Measurements from ENCODE around the gene BOC.

The BOC gene

DNA sequence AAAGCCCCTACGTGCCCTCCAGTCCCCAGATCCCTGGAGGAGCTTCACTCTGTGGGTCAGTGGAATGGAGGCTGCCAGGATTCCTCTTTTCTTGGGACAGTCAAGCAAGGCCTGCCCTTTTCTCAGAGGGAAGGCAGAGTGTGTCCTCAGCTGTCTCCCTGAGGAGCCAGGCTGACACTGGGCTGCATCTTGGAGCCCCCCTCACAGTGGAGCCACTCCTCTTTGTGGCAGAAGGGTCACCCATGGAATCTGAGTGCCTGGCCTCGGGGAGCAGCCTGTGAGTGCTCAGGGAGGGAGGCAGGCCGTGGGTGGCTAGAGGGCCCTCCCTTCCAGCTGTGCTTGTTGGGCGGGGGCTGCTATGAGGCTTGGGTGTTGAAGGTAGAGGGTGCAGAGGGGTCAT lies 41.2 kb downstream of the BOC start:
- DNase-seq (ENCODE audit: low read depth), result no peak

DNA sequence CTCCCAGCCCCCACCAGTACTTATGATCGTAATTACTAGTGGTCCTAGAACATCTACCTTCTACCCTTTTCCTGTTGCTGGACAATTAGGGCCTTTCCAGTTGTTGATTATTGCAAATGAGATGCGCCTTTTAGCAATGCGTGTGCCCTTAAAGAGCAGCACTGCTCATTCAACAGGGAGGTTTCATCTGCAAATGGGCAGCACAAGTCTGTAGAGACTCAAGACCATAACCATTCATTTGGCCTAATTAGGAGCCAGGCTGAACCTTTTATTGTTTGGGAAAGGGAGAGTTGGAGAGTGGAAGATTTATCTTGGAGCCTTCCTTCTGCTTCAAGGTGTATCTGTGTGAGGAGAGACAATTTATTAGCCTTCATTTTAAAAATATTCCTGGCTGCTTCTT lies 42.3 kb downstream of the BOC start:
- DNase-seq (ENCODE audit: low read depth), result no peak

GRCh38 chr3:113254171-113254947 lies 43.0 kb downstream of the BOC start:
- DNase-seq (ENCODE audit: low read depth), result no peak

GRCh38 chr3:113255100-113255853 lies 43.9 kb downstream of the BOC start:
- no peak for DNase-seq (ENCODE audit: low read depth)

GRCh38 chr3:113255854-113256615 lies 44.7 kb downstream of the BOC start:
- no peak for DNase-seq (ENCODE audit: low read depth)

- DNase-seq (ENCODE audit: low read depth), result no peak
Measured at GRCh38 chr3:113258361-113258760, 47.0 kb downstream of the BOC start.

DNA sequence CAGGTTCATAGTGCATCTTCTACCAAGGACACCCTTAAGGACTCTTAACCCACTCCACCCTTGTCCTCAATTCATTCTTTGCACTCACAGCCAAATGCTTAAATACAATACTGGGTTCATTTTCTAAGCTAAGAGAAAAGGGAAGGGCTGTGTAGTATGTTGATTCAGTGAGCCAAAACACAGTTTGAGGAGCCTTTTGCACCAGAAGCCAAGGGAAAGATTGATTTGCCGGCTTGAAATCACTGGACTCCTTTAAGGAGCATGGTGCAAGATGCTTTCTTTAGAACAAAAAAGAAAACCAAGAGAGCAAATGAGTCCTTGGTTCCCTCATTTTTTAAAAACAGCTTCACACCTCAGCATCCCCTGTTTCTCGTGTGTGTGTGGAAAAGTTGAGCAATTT lies 47.8 kb downstream of the BOC start:
- no peak for DNase-seq (ENCODE audit: low read depth)

GRCh38 chr3:113261063-113261625 lies 49.8 kb downstream of the BOC start:
- DNase-seq (ENCODE audit: low read depth), result no peak

DNA sequence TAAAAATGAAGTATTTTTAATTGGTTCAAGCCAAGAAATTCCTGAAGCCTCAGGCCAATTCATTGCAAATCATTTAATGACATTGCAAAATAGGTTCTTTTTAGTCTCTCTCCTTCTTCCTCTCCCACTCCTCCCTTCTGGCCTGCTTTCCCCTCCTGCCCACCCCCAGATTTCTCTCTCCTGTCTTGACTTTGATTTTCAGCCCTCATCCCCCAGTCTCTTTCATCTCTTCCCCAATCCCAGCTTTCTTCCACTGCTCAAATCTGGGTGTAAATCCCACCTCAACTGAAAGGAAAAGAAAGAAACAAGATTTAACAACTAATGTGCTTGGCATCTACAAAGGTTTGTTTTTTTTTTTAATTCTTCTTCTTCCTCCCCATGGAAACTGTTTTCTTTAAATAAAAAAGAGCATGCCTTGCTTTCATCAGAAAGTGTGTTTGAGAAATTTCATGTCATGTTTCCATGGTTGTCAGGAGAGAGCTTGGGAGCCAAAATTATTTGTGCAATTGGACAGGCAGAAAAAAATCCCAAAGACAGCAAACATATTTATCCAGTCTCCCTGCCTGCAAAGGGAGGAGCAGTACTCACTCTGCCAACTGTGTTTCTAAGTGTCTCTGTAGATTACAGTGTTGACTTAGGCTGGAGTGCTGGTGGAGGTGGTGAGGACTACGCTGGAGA lies 50.4 kb downstream of the BOC start:
- DNase-seq (ENCODE audit: low read depth), result no peak

GRCh38 chr3:113262304-113262665 lies 50.9 kb downstream of the BOC start:
- no peak for DNase-seq (ENCODE audit: low read depth)

- DNase-seq (ENCODE audit: low read depth), result no peak
Measured at GRCh38 chr3:113263020-113263419, 51.7 kb downstream of the BOC start.

- no peak for DNase-seq (ENCODE audit: low read depth)
Measured at GRCh38 chr3:113263778-113264177, 52.4 kb downstream of the BOC start.

GRCh38 chr3:113264283-113265131 lies 53.1 kb downstream of the BOC start:
- DNase-seq (ENCODE audit: low read depth), result no peak

- DNase-seq (ENCODE audit: low read depth), result no peak
Measured at GRCh38 chr3:113265231-113265630, 53.9 kb downstream of the BOC start.

- no peak for DNase-seq (ENCODE audit: low read depth)
Measured at GRCh38 chr3:113266738-113267137, 55.4 kb downstream of the BOC start.

- no peak for DNase-seq (ENCODE audit: low read depth)
Measured at GRCh38 chr3:113268311-113268710, 57.0 kb downstream of the BOC start.

DNA sequence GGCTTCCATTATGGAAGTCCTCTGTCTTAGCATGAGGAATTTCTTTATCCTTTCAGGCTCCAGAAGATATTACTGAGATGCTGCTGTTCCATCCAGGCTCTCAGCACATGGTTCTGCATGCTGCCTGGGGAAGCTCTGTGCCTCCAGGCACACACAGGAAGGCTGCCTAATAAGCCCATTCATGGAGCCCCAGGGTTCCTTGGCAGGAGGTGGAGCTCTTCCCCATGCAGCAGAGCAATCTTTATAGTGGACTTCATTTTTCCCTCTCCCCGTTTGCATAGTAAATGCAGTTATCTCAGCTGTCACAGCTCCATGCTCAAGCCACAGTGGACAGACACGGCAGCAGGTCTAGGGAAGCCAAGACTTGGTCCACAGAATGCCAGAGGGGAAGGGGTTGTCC lies 57.6 kb downstream of the BOC start:
- DNase-seq (ENCODE audit: low read depth), result no peak

DNA sequence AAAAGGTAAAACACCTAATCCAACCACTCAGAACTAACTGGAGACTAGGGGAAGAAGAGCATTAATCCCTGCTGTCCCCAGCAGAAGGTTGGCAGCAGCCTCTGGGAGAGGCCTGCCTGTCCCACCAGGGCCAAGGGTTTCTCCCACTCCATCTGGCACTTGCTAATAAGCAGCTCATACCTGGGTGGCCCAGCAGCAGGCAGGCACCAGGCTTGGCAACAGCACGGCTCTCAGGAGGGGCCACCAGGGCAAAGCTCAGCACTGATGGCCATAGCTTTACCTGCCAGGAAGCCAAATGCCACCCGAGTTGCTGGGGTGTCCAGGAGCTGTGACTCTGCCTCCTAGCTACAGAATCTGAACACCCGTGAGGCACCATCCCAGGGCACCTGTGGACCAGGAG lies 58.3 kb downstream of the BOC start:
- DNase-seq (ENCODE audit: low read depth), result no peak

GRCh38 chr3:113270068-113270467 lies 58.7 kb downstream of the BOC start:
- DNase-seq (ENCODE audit: low read depth), result no peak

DNA sequence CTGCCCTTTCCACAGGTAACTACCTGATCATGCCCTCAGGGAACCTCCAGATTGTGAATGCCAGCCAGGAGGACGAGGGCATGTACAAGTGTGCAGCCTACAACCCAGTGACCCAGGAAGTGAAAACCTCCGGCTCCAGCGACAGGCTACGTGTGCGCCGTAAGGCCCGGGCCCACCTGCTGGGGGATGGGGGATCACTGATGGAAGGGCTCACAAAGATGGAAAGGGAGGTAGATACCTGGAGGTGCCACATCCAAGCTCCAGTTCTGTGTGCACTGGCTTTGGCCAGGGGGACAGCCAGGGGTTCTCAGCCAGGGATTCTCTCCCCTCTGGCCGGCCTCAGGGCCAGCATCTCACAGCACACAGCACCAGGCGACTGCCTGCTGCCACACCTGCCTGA lies 59.4 kb downstream of the BOC start:
- DNase-seq (ENCODE audit: low read depth), result no peak

GRCh38 chr3:113271189-113271588 lies 59.8 kb downstream of the BOC start:
- DNase-seq (ENCODE audit: low read depth), result no peak

Data from activated T-cell treated with anti-CD3 and anti-CD28 coated beads for 48 hours (primary cell).